ENCODE results near the gene CEP41. TPM values are rescaled to one million over a fixed set of nuclear protein-coding genes. Genes with fewer than 3 reads are reported as not detected.

The CEP41 gene
- total RNA-seq, 1 experiment from 2014 or later = 23.0 TPM

- in situ Hi-C loops (cut with HindIII; ENCODE audit: low pct_unique_long_range_greater_than_20kb, low sequenced_read_pairs) = no loop called here
- no peak for DNase-seq (ENCODE audit: low read depth)
Observed at GRCh38 chr7:130429019-130429418, 11.8 kb downstream of the CEP41 start.

DNA sequence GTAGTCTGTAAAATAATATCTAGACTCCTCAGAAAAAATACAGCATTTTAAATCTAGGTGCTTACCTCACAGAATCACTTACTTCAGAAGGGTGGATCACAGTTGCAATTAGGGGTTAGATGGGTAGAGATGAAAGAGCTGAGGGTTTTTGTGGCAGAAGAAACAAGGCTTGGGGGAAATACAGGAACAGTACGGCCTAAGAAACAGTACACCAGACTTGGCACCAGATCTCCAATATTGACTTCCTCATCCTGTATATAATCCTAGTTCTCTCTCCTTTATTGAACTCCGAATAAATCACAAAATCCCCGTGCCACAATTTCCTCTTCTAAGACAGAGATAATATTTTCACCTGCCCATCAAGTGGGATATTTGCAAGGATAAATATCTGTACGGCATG, 14.3 kb downstream of the CEP41 start:
- in situ Hi-C loops (cut with HindIII; ENCODE audit: low pct_unique_long_range_greater_than_20kb, low sequenced_read_pairs) = no loop called here
- DNase-seq (ENCODE audit: low read depth) = no peak

DNA sequence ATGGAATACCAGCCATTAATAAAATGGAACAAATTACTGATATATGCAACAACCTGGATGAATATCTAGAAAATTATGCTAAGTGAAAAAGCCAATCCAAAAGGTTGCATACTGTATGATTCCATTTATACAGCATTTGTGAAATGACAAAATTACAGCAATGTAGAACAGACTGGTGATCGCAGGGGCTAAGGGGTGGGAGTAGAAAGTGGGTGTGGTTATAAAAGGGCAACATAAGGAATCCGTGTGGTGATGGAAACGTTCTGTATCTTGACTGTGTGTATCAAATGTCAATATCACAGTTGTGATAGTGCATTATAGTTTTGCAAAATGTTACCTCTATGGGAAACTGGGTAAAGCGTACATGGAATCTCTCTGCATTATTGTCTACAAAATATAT, 15.0 kb downstream of the CEP41 start:
- no peak for DNase-seq (ENCODE audit: low read depth)
- in situ Hi-C loops (cut with HindIII; ENCODE audit: low pct_unique_long_range_greater_than_20kb, low sequenced_read_pairs) = no loop called here

DNA sequence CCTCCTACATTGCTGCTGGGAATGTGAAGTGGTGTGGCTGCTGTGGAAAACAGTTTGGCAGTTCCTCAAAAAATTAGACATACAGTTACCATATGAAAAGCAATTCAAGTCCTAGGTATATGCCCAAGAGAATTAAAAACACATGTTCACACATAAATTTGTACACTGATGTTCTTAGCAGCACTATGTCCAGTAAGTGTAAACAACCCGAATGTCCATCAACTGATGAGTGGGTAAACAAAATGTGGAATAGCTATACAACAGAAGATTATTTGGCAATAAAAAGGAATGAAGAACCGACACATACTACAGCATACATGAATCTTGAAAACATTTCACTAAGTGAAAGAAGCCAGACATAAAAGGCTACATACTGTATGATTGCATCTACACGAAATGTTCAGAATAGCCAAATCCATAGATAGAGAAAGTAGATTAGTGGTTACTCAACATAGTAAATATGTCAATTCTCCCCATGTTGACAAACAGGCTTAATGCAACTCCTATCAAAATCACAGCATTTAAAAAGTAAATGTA, 17.2 kb downstream of the CEP41 start:
- no peak for DNase-seq (ENCODE audit: low read depth)
- in situ Hi-C loops (cut with HindIII; ENCODE audit: low pct_unique_long_range_greater_than_20kb, low sequenced_read_pairs) = no loop called here

DNA sequence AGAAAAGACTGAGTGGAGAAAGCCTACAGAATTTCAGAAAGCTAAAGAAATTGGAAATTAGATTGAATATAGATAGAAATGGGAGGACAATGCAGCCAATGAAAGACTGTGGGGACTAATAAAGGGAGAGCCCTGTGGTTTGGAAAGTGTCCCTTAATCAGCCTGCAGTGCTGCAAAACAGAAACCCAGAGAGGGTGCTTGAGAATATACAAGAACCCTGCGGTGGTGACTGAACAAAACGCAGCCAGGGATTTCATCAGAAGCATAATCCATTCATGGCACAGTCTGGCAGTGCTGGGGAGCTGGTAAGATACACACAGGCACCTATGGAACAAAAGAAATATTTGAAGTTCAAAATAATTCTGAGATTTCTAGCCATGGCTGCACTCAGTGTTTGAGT, 19.1 kb downstream of the CEP41 start:
- no peak for DNase-seq (ENCODE audit: low read depth)
- in situ Hi-C loops (cut with HindIII; ENCODE audit: low pct_unique_long_range_greater_than_20kb, low sequenced_read_pairs) = no loop called here

DNA sequence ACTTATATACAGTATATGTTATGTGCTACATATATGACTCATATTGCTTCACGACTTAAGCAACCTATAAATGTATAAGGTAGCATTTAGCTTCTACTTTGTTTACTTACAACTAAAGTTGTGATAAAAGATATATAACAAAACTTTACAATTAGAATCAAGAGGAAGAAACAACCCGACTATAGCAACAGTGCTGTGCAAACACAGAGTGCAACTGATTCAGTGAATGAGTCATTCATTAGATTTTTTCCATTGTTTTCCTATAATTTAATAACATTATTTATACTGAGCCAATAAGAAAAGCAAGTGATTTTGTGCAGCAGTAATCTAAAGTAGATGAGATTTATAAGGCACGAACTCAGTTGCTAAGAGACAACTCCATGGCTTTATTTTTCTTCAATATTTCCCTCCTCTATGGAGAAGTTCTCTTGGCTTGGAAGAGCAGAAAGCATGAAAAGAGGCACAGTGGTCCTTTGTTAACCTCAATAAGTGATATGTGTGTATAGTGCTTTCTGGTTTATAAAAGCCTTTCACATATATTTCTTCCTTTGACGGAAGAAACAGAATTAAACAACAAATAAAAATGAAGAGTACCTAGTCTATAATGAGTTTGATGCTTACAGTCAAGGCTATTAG, 19.8 kb downstream of the CEP41 start:
- in situ Hi-C loops (cut with HindIII; ENCODE audit: low pct_unique_long_range_greater_than_20kb, low sequenced_read_pairs) = no loop called here
- DNase-seq (ENCODE audit: low read depth) = no peak

GRCh38 chr7:130419658-130420057, 21.2 kb downstream of the CEP41 start:
- in situ Hi-C loops (cut with HindIII; ENCODE audit: low pct_unique_long_range_greater_than_20kb, low sequenced_read_pairs) = no loop called here

DNA sequence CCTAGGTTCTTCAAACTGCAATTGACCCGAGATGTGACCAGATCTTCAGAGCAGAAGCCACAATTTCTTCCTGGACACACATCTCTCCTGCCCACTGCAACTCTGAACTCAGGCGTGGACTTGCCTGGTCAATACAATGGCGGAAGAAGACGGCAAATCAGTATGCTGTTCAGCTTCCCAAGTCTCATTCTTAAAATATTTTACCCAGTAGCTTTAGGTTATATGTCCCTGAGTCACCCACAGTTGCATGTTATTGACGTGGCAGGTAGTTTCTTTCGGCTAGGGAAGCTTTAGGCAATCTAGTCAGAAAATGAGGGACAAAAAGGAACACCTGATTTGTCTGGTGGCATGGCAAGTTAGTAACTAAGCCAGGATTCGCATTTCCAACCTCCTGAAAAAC, 22.5 kb downstream of the CEP41 start:
- in situ Hi-C loops (cut with HindIII; ENCODE audit: low pct_unique_long_range_greater_than_20kb, low sequenced_read_pairs) = no loop called here
- no peak for DNase-seq (ENCODE audit: low read depth)

More at GRCh38 chr7:130419658-130420057, 21.2 kb downstream of the CEP41 start:
- no peak for DNase-seq (ENCODE audit: low read depth)

DNA sequence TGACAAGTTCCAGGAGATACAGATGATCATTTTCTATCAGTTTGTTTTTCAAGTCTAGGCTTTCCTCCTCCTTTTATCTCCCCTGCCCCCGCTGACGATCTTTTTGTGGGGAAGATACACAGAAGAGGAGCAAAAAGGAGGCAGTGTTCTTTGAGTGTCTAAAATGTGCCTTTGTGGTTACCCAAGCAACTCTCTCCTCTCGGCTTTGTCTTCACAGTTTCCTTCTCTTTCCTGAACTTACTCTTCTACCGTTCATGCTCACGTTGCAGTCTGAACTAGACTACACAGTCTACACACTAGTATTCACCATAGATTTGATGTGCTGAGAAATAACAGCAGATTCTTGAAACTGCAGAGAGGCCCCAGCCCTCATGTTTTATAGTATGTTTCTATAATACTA, 23.6 kb downstream of the CEP41 start:
- in situ Hi-C loops (cut with HindIII; ENCODE audit: low pct_unique_long_range_greater_than_20kb, low sequenced_read_pairs) = no loop called here

GRCh38 chr7:130415006-130415405, 25.8 kb downstream of the CEP41 start:
- DNase-seq (ENCODE audit: low read depth) = no peak
- in situ Hi-C loops (cut with HindIII; ENCODE audit: low pct_unique_long_range_greater_than_20kb, low sequenced_read_pairs) = no loop called here

More for the DNA sequence above, 23.6 kb downstream of the CEP41 start:
- no peak for DNase-seq (ENCODE audit: low read depth)

- DNase-seq (ENCODE audit: low read depth) = no peak
- in situ Hi-C loops (cut with HindIII; ENCODE audit: low pct_unique_long_range_greater_than_20kb, low sequenced_read_pairs) = no loop called here
Observed at GRCh38 chr7:130413201-130413600, 27.6 kb downstream of the CEP41 start.

DNA sequence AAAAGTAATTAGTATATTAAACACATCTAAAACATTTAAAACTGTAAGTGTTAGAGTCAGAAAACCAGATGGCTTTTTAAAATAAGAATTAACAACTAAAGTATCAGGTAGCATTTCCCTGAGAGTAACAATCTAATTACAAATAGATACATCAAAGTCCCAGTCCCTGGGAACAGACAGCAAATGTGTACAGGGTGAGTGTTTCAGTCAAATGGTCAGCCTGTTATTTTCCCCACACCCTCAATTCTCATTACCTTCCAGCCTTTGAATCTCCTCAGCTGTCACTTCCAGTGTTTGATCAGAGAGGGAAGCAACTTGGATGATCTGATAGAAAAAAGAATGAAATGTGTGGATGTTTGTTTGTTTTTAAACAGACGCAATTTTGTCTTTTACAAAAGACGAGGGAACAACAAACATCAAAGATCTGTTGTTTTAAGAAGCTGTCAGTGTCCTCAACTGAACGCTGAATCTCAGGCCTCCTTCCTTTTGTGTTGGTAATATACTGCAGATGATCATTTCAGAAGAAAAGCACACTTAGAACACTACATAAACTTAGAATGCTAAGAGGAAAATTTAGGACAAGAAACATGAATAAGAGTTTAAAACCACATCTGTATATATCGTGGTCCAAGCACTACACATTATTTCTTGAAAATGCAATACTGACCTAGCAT, 29.8 kb downstream of the CEP41 start:
- in situ Hi-C loops (cut with HindIII; ENCODE audit: low pct_unique_long_range_greater_than_20kb, low sequenced_read_pairs) = no loop called here
- DNase-seq (ENCODE audit: low read depth) = no peak

DNA sequence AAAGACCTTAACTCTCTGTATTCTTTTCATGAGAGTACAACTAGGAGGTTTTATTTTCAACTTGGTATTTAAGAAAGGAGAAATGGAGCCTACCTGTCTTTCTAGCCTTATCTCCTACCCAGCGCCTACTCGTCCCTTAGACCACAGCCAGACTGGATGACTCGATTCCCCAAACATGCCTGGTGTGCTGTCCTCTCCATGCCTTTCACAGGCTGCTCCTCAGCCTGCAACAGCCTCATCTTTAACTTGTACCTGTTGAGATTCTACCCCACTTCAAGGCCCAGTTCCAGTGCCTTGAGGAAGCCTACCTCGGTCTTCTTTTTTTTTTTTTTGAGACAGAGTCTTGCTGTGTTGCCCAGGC, 31.1 kb downstream of the CEP41 start:
- no peak for DNase-seq (ENCODE audit: low read depth)
- in situ Hi-C loops (cut with HindIII; ENCODE audit: low pct_unique_long_range_greater_than_20kb, low sequenced_read_pairs) = no loop called here

- no peak for DNase-seq (ENCODE audit: low read depth)
- in situ Hi-C loops (cut with HindIII; ENCODE audit: low pct_unique_long_range_greater_than_20kb, low sequenced_read_pairs) = no loop called here
Observed at GRCh38 chr7:130409067-130409711, 31.6 kb downstream of the CEP41 start.

DNA sequence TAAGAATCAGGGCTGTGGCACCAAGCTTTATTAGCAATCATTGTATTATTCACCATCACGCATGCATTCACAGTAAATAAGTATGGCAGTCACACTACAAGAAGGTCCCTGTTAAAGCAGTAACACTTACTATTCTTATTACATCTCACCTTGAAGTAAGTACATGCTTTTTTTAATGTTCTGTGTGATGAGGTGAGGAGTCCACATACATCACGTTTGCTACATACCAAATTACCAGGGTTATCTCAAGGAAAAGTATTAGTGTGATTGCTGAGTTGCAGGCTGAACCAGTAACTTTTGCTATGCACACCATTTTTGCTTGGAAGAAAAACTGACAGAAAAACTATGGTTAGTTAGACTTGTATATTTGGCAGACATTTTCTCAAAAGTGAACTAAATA, 35.8 kb downstream of the CEP41 start:
- no peak for DNase-seq (ENCODE audit: low read depth)
- in situ Hi-C loops (cut with HindIII; ENCODE audit: low pct_unique_long_range_greater_than_20kb, low sequenced_read_pairs) = no loop called here

- DNase-seq (ENCODE audit: low read depth) = no peak
- in situ Hi-C loops (cut with HindIII; ENCODE audit: low pct_unique_long_range_greater_than_20kb, low sequenced_read_pairs) = no loop called here
Observed at GRCh38 chr7:130401578-130401977, 39.2 kb downstream of the CEP41 start.

DNA sequence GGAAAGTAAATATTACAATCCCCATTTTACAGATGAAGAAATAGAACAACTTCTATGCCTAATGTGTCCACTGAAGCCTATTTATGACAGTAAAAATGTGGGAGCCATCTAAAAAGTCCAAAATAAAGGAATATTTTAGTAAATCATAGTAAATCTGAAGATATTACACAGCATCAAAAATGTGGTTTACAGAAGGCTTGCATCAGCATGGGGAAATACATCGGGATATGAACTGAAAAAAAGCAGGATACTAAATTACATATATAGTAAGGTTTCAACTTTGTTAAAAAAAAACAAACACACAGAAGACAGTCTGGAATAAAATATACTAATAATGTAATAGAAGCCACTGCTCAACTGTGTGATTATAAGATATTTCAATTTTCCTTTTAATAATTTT, 39.7 kb downstream of the CEP41 start:
- in situ Hi-C loops (cut with HindIII; ENCODE audit: low pct_unique_long_range_greater_than_20kb, low sequenced_read_pairs) = no loop called here
- no peak for DNase-seq (ENCODE audit: low read depth)

DNA sequence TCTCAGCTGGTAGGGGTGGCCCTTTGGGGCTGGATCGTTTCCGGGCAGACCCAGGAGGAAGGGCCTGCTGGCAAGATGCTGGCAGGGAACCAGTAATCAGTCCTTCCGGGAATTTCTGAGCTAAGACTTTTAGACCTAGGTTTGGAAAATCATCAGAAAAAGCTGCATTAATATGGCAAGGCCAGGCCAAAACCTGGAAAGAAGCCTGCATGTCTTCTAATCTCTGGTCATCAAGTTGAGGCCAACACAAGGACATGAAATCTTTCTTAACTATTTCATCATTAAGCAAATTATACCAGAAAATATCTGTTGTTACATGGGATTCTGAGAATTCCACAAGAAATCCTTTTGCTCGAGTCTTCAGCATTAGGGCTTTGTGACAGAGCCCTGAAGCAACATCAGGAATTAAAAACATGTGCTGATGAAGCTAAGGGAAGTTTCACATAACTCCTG, 40.7 kb downstream of the CEP41 start:
- DNase-seq (ENCODE audit: low read depth) = no peak
- in situ Hi-C loops (cut with HindIII; ENCODE audit: low pct_unique_long_range_greater_than_20kb, low sequenced_read_pairs) = no loop called here

DNA sequence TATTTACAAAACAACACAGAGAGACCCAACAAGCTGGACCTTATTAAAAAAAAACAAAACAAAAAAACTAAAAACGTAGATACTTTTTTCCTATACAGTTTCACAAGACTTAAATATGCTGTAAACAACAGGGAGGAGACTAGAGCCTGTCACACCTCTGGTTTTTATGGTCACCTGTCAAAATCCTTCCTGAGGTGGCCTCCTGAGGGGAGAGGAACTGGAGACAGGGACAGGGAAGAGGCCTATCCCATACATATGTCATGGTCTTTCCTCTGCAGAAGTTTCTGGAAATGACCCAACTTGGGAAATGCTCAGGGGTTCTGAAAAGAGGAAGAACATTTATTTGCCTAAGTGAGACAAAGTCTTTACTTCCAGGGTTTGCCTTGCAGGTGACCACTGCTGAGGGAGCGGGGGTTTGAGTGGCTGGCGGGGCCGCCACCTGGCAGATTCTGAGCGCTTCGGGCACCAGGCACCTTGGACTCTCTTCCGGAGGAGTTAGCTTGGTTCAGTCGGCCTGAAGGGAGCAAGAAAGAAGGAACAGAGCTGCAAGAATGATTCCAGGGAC, 42.2 kb downstream of the CEP41 start:
- in situ Hi-C loops (cut with HindIII; ENCODE audit: low pct_unique_long_range_greater_than_20kb, low sequenced_read_pairs) = no loop called here
- no peak for DNase-seq (ENCODE audit: low read depth)
